Osteoblast (primary cell): ENCODE data around the gene PALLD. TPM values are rescaled to one million over a fixed set of nuclear protein-coding genes. Genes with fewer than 3 reads are reported as not detected.

ENCODE experiments used
- DNase-seq: peaks from one replicate; pipeline ENCODE4 v3.0.0; 2011; ENCODE audit warnings: low spot score, mixed read lengths; ENCODE audit not compliant: insufficient read length; ENCODE audit errors: missing footprints
- H2AFZ ChIP-seq: 2 replicates; pipeline ENCODE4 v1.6.0; 2011; ENCODE audit warnings: mild to moderate bottlenecking, low read length
- H3K27ac ChIP-seq: 2 replicates; pipeline ENCODE4 v1.5.1; 2011; ENCODE audit warnings: mild to moderate bottlenecking, low read depth, low read length, moderate library complexity
- H3K27me3 ChIP-seq: 2 replicates; pipeline ENCODE4 v1.6.0; 2012; ENCODE audit warnings: mild to moderate bottlenecking, control low read depth, inconsistent platforms, low read length, moderate library complexity; ENCODE audit not compliant: insufficient read depth
- H3K36me3 ChIP-seq: 2 replicates; pipeline ENCODE4 v1.5.1; 2011; ENCODE audit warnings: mild to moderate bottlenecking, low read length, control low read depth, moderate library complexity; ENCODE audit not compliant: insufficient read depth
- H3K4me1 ChIP-seq: 2 replicates; pipeline ENCODE4 v1.5.1; 2011; ENCODE audit warnings: mild to moderate bottlenecking, low read length, control low read depth, moderate library complexity; ENCODE audit not compliant: insufficient read depth
- H3K4me2 ChIP-seq: 2 replicates; pipeline ENCODE4 v1.6.0; 2011; ENCODE audit warnings: mild to moderate bottlenecking, low read length; ENCODE audit not compliant: insufficient read depth
- H3K4me3 ChIP-seq: fragments of 200-600 bp; sonication (generic); 3 replicates; pipeline ENCODE4 v1.5.1; 2012; ENCODE audit warnings: mild to moderate bottlenecking, low read length, inconsistent platforms; ENCODE audit not compliant: insufficient read depth
- H3K79me2 ChIP-seq: 2 replicates; pipeline ENCODE4 v1.6.0; 2012; ENCODE audit warnings: mild to moderate bottlenecking, low read length, control low read depth, inconsistent platforms; ENCODE audit not compliant: insufficient read depth
- H3K9me3 ChIP-seq: 2 replicates; pipeline ENCODE4 v1.5.1; 2011; ENCODE audit warnings: low read depth, low read length, control low read depth
- H4K20me1 ChIP-seq: 2 replicates; pipeline ENCODE4 v1.6.0; 2012; ENCODE audit warnings: mild to moderate bottlenecking, low read length, control low read depth; ENCODE audit not compliant: insufficient read depth
- CTCF ChIP-seq: IDR thresholded peaks from 2 replicates; pipeline ENCODE4 v1.5.1; 2011; ENCODE audit warnings: mild to moderate bottlenecking, low read depth, low read length, moderate library complexity; ENCODE audit errors: extremely low read depth
- total RNA-seq: library from RNA; depleted of rRNA; stranded (reverse); fragments of >200 nt; gene quantifications from 2 replicates; pipeline ENCODE4 v1.2.3, GENCODE V29; 2012

PALLD gene
- total RNA-seq, 1 donor: 244 TPM

GRCh38 chr4:168831585-168831918 is 334.7 kb downstream of the PALLD start:
- peak overlapping the region; percentile 88 for H3K27ac ChIP-seq
- no peak for TF ChIP-seq CTCF
- H3K4me3 ChIP-seq: peak overlapping the region; percentile 93
- peak overlapping the region; percentile 71 for H2AFZ ChIP-seq
- no peak for DNase-seq
- peaks cover 37% of the 10 kb centered on the region for H4K20me1 ChIP-seq
- H3K4me1 ChIP-seq: peaks cover 24% of the 10 kb centered on the region
- peak overlapping the region; percentile 81 for H3K4me2 ChIP-seq
- peaks cover 51% of the 10 kb centered on the region for H3K79me2 ChIP-seq
- H3K9me3 ChIP-seq: no peaks in the 10 kb centered on the region
- no peaks in the 10 kb centered on the region for H3K27me3 ChIP-seq
- H3K36me3 ChIP-seq: peaks cover 15% of the 10 kb centered on the region

GRCh38 chr4:168831919-168832762 is 335.3 kb downstream of the PALLD start:
- H4K20me1 ChIP-seq: peaks cover 43% of the 10 kb centered on the region
- peak; percentile 94 for DNase-seq
- H3K79me2 ChIP-seq: peaks cover 57% of the 10 kb centered on the region
- H3K27me3 ChIP-seq: no peaks in the 10 kb centered on the region
- peak overlapping the region; percentile 71 for H2AFZ ChIP-seq
- TF ChIP-seq CTCF: no peak
- H3K9me3 ChIP-seq: no peaks in the 10 kb centered on the region
- peaks cover 24% of the 10 kb centered on the region for H3K4me1 ChIP-seq
- H3K4me3 ChIP-seq: peak overlapping the region; percentile 93
- H3K27ac ChIP-seq: peak overlapping the region; percentile 88
- peaks cover 21% of the 10 kb centered on the region for H3K36me3 ChIP-seq
- H3K4me2 ChIP-seq: peak overlapping the region; percentile 81

- no peaks in the 10 kb centered on the region for H3K9me3 ChIP-seq
- peaks cover 28% of the 10 kb centered on the region for H3K36me3 ChIP-seq
- no peak overlapping the region for H2AFZ ChIP-seq
- H4K20me1 ChIP-seq: peaks cover 49% of the 10 kb centered on the region
- H3K79me2 ChIP-seq: peaks cover 65% of the 10 kb centered on the region
- no peaks in the 10 kb centered on the region for H3K27me3 ChIP-seq
- DNase-seq: peak; percentile 78
- peaks cover 24% of the 10 kb centered on the region for H3K4me1 ChIP-seq
- H3K4me2 ChIP-seq: peak overlapping the region; percentile 81
- H3K27ac ChIP-seq: peak overlapping the region; percentile 88
- peak overlapping the region; percentile 93 for H3K4me3 ChIP-seq
- TF ChIP-seq CTCF: peak; percentile 14
Observed at GRCh38 chr4:168832763-168833575, 336.1 kb downstream of the PALLD start.

- H3K27ac ChIP-seq: peak overlapping the region; percentile 88
- no peak for DNase-seq
- peaks cover 55% of the 10 kb centered on the region for H4K20me1 ChIP-seq
- H3K4me1 ChIP-seq: peaks cover 24% of the 10 kb centered on the region
- no peak for TF ChIP-seq CTCF
- peak overlapping the region; percentile 93 for H3K4me3 ChIP-seq
- H3K9me3 ChIP-seq: no peaks in the 10 kb centered on the region
- peaks cover 34% of the 10 kb centered on the region for H3K36me3 ChIP-seq
- no peak overlapping the region for H2AFZ ChIP-seq
- H3K27me3 ChIP-seq: no peaks in the 10 kb centered on the region
- H3K79me2 ChIP-seq: peaks cover 74% of the 10 kb centered on the region
- H3K4me2 ChIP-seq: peak overlapping the region; percentile 81
Observed at GRCh38 chr4:168833881-168834280, 337.0 kb downstream of the PALLD start.
